IMR-90 (cell line): ENCODE measurements around the gene C16orf92. TPM values are rescaled to one million over a fixed set of nuclear protein-coding genes. Genes with fewer than 3 reads are reported as not detected.
A peak's percentile ranks its signal among the peaks of the same experiment; 100 is the strongest.

Experiments
- ATAC-seq: fragments of 200-7000 bp; cut with Tn5 transposase; 2 replicates; pipeline ENCODE4 v1.9.1; 2020; ENCODE audit warnings: low read depth, mild to moderate bottlenecking, moderate library complexity
- BruUV-seq: library from RNA; stranded (reverse); fragments of 400-500 nt; replicated peaks from 2 replicates; lab custom pipeline; 2021; lab: Mats Ljungman, UMichigan
- CTCF ChIA-PET: fragments of 300-600 bp; formaldehyde crosslinking; extraction: SDS; loops from one replicate; lab custom pipeline; 2021; ENCODE audit warnings: antibody characterized with exemption; lab: Yijun Ruan, JAX
- POLR2A ChIA-PET: fragments of 300-600 bp; sonication (Branson Sonifier 250); formaldehyde crosslinking; loops from one replicate; lab custom pipeline; 2022; ENCODE audit warnings: antibody characterized with exemption; ENCODE audit not compliant: unreplicated experiment; lab: Charles Lee
- DNase-seq: peaks from one replicate; pipeline ENCODE4 v3.0.0; 2013
- H2AFZ ChIP-seq: replicated peaks from 2 replicates; pipeline ENCODE3; 2013; ENCODE audit warnings: low read length, mild to moderate bottlenecking; ENCODE audit not compliant: poor library complexity
- H2AK5ac ChIP-seq: 2 replicates; pipeline ENCODE4 v1.6.1; 2013; ENCODE audit warnings: low read depth, low read length, inconsistent platforms
- H2AK9ac ChIP-seq: replicated peaks from 2 replicates; pipeline ENCODE3; 2013; ENCODE audit warnings: mild to moderate bottlenecking, low read depth, low read length, moderate library complexity; ENCODE audit not compliant: poor library complexity
- H2BK120ac ChIP-seq: 2 replicates; pipeline ENCODE4 v1.6.1; 2013; ENCODE audit warnings: low read depth, low read length, inconsistent platforms
- H2BK15ac ChIP-seq: 3 replicates; pipeline ENCODE4 v1.6.1; 2013; ENCODE audit warnings: low read depth, low read length, inconsistent platforms
- H2BK20ac ChIP-seq: 2 replicates; pipeline ENCODE4 v1.6.1; 2013; ENCODE audit warnings: low read depth, mild to moderate bottlenecking, inconsistent platforms, low read length, moderate library complexity
- H2BK5ac ChIP-seq: 2 replicates; pipeline ENCODE4 v1.6.1; 2013; ENCODE audit warnings: mild to moderate bottlenecking, low read depth, low read length, inconsistent platforms; ENCODE audit not compliant: poor library complexity, severe bottlenecking
- H3K14ac ChIP-seq: replicated peaks from 2 replicates; pipeline ENCODE4 v1.6.1; 2013; ENCODE audit warnings: low read depth, low read length, inconsistent platforms
- H3K18ac ChIP-seq: 2 replicates; pipeline ENCODE4 v1.6.1; 2013; ENCODE audit warnings: low read depth, low read length, control low read depth
- H3K23ac ChIP-seq: 2 replicates; pipeline ENCODE4 v1.6.1; 2013; ENCODE audit warnings: low read depth, low read length, inconsistent platforms
- H3K27ac ChIP-seq: 2 replicates; pipeline ENCODE4 v1.5.1; 2013; ENCODE audit warnings: mild to moderate bottlenecking, control low read depth, low read length; ENCODE audit not compliant: insufficient read depth
- H3K27me3 ChIP-seq: 2 replicates; pipeline ENCODE4 v1.6.1; 2013; ENCODE audit warnings: low read length; ENCODE audit not compliant: control insufficient read depth, insufficient read depth
- H3K36me3 ChIP-seq: 2 replicates; pipeline ENCODE4 v1.6.1; 2013; ENCODE audit warnings: low read length, mixed read lengths; ENCODE audit not compliant: control insufficient read depth, insufficient read depth
- H3K4ac ChIP-seq: 2 replicates; pipeline ENCODE4 v1.6.1; 2013; ENCODE audit warnings: low read depth, low read length, inconsistent platforms
- H3K4me1 ChIP-seq: 2 replicates; pipeline ENCODE4 v1.6.1; 2013; ENCODE audit warnings: low read length, mixed read lengths; ENCODE audit not compliant: control insufficient read depth, insufficient read depth
- H3K4me2 ChIP-seq: 2 replicates; pipeline ENCODE4 v1.6.1; 2013; ENCODE audit warnings: low read depth, mild to moderate bottlenecking, control low read depth, low read length, moderate library complexity
- H3K4me3 ChIP-seq: 2 replicates; pipeline ENCODE4 v1.5.1; 2013; ENCODE audit warnings: low read depth, mild to moderate bottlenecking, control low read depth, low read length, moderate library complexity; ENCODE audit not compliant: insufficient read depth
- H3K56ac ChIP-seq: 2 replicates; pipeline ENCODE4 v1.6.1; 2013; ENCODE audit warnings: low read length, inconsistent platforms; ENCODE audit not compliant: insufficient read depth; ENCODE audit errors: extremely low read depth
- H3K79me1 ChIP-seq, 2 experiments: 2 replicates each; pipeline ENCODE4 v1.6.1; 2013; ENCODE audit warnings: low read length in 2 of 2, inconsistent platforms in 1 of 2, low read depth in 1 of 2
- H3K9ac ChIP-seq: 2 replicates; pipeline ENCODE4 v1.6.1; 2013; ENCODE audit warnings: low read depth, low read length, control low read depth
- H3K9me1 ChIP-seq: 2 replicates; pipeline ENCODE4 v1.6.1; 2013; ENCODE audit warnings: low read length, inconsistent platforms; ENCODE audit not compliant: insufficient read depth
- H3K9me3 ChIP-seq: 2 replicates; pipeline ENCODE4 v1.6.1; 2013; ENCODE audit warnings: low read length; ENCODE audit not compliant: control insufficient read depth, insufficient read depth
- H4K20me1 ChIP-seq: 2 replicates; pipeline ENCODE4 v1.6.1; 2013; ENCODE audit warnings: low read length, inconsistent platforms; ENCODE audit not compliant: insufficient read depth
- H4K5ac ChIP-seq: 2 replicates; pipeline ENCODE4 v1.6.1; 2013; ENCODE audit warnings: mild to moderate bottlenecking, low read depth, low read length, control low read depth
- H4K8ac ChIP-seq, 2 experiments: 2 replicates each; pipeline ENCODE4 v1.6.1; 2013; ENCODE audit warnings: low read depth in 2 of 2, low read length in 2 of 2, control low read depth in 1 of 2, inconsistent platforms in 1 of 2
- H4K91ac ChIP-seq: 2 replicates; pipeline ENCODE4 v1.6.1; 2013; ENCODE audit warnings: low read depth, low read length, inconsistent platforms; ENCODE audit not compliant: insufficient read depth
- BHLHE40 ChIP-seq: fragments of 150-350 bp; IDR thresholded peaks from 2 replicates; pipeline ENCODE4 v1.6.1; 2016; ENCODE audit warnings: mild to moderate bottlenecking, low read depth, low read length
- CHD1 ChIP-seq: IDR thresholded peaks from 2 replicates; pipeline ENCODE4 v1.6.1; 2012; ENCODE audit warnings: low read depth, low read length, improper control_type of control experiment
- CTCF ChIP-seq: conservative IDR thresholded peaks from 2 replicates; pipeline ENCODE4 v1.5.1; 2012; ENCODE audit warnings: mild to moderate bottlenecking, low read depth, low read length, improper control_type of control experiment
- ELK1 ChIP-seq: fragments of 150-350 bp; IDR thresholded peaks from 2 replicates; pipeline ENCODE4 v1.6.1; 2016; ENCODE audit warnings: low read depth, mild to moderate bottlenecking, low read length, moderate library complexity, borderline replicate concordance
- FOS ChIP-seq: fragments of 150-350 bp; IDR thresholded peaks from 2 replicates; pipeline ENCODE4 v1.6.1; 2016; ENCODE audit warnings: low read depth, low read length
- MAFK ChIP-seq: IDR thresholded peaks from 2 replicates; pipeline ENCODE4 v1.6.1; 2012; ENCODE audit warnings: low read depth, low read length, improper control_type of control experiment
- MAZ ChIP-seq: IDR thresholded peaks from 2 replicates; pipeline ENCODE4 v1.6.1; 2012; ENCODE audit warnings: low read depth, mild to moderate bottlenecking, low read length, improper control_type of control experiment, moderate library complexity, borderline replicate concordance
- MXI1 ChIP-seq: IDR thresholded peaks from 2 replicates; pipeline ENCODE4 v1.6.1; 2012; ENCODE audit warnings: low read depth, mild to moderate bottlenecking, low read length, moderate library complexity, borderline replicate concordance
- NFE2L2 ChIP-seq: fragments of 150-350 bp; IDR thresholded peaks from 2 replicates; pipeline ENCODE4 v1.6.1; 2016; ENCODE audit warnings: low read depth, mild to moderate bottlenecking, low read length
- POLR2A ChIP-seq: IDR thresholded peaks from 2 replicates; pipeline ENCODE4 v1.6.1; 2012; ENCODE audit warnings: mild to moderate bottlenecking, low read depth, low read length
- RAD21 ChIP-seq: IDR thresholded peaks from 2 replicates; pipeline ENCODE4 v1.6.1; 2012; ENCODE audit warnings: low read length, improper control_type of control experiment
- RCOR1 ChIP-seq: IDR thresholded peaks from 2 replicates; pipeline ENCODE4 v1.6.1; 2012; ENCODE audit warnings: mild to moderate bottlenecking, low read length, improper control_type of control experiment; ENCODE audit not compliant: insufficient replicate concordance
- RFX5 ChIP-seq: IDR thresholded peaks from 2 replicates; pipeline ENCODE4 v1.8.0; 2012; ENCODE audit warnings: low read depth, mild to moderate bottlenecking, low read length, moderate library complexity
- SMC3 ChIP-seq: fragments of 150-350 bp; IDR thresholded peaks from 2 replicates; pipeline ENCODE4 v1.6.1; 2016; ENCODE audit warnings: low read depth, mild to moderate bottlenecking, antibody characterized with exemption, low read length, moderate library complexity
- USF2 ChIP-seq: fragments of 150-350 bp; IDR thresholded peaks from 2 replicates; pipeline ENCODE4 v1.6.1; 2017; ENCODE audit warnings: mild to moderate bottlenecking, antibody characterized with exemption, low read length, low read depth
- WGBS, 2 experiments: methylation state at CpG; one replicate each; pipeline versions ENCODE4 v1.1.5 to v1.1.7; 2013; ENCODE audit warnings: missing lambda C conversion rate in 2 of 2; ENCODE audit not compliant: insufficient read length in 1 of 2; ENCODE audit errors: extremely low coverage in 2 of 2; 5-methylcytosine and 5-hydroxymethylcytosine counted together
- dilution Hi-C: fragments of 300-500 bp; cut with HindIII; formaldehyde crosslinking; loops from one replicate; pipeline ENCODE4 v1.14.3; 2018; ENCODE audit warnings: low sequenced_read_pairs; ENCODE audit not compliant: unreplicated experiment
- in situ Hi-C: fragments of 300-500 bp; cut with MboI; formaldehyde crosslinking; loops from 3 replicates; pipeline ENCODE4 v1.14.3; 2019; ENCODE audit warnings: low sequenced_read_pairs, inconsistent platforms, mixed read lengths
- intact Hi-C: fragments of 100-400 bp; cut with micrococcal nuclease; formaldehyde crosslinking; loops from 2 replicates; pipeline ENCODE4 v1.10.0; 2022
- polyA plus RNA-seq, 3 experiments: library from polyadenylated mRNA; depleted of rRNA; stranded (reverse); fragments of >200 nt; gene quantifications; 2 replicates each; pipeline ENCODE4 v1.2.3, GENCODE V29; 2012; ENCODE audit warnings: low replicate concordance in 1 of 3
- total RNA-seq: library from RNA; depleted of rRNA; stranded (reverse); fragments of >200 nt; gene quantifications from 2 replicates; pipeline ENCODE4 v1.2.3, GENCODE V29; 2012

The C16orf92 gene
- total and polyA plus RNA-seq, 2 of the 4 experiments (the other 2 are of a cell fraction) = not detected

GRCh38 chr16:29975811-29976511 lies 47.0 kb upstream of the C16orf92 start:
- Histone ChIP-seq H2BK120ac (no peak overlapping the region), H3K23ac (peak overlapping the region; percentile 99), H2BK20ac (no peak overlapping the region), H4K91ac (no peak overlapping the region), H3K4ac (no peak overlapping the region), H3K27me3 (no peaks in the 10 kb centered on the region), H2BK15ac (no peak overlapping the region), H3K9ac (peak overlapping the region; percentile 94), H3K14ac (0 out of 2 replicates have a peak overlapping the region, but pooled peaks have one; percentile 5), H4K5ac (no peak overlapping the region), H3K4me2 (peak overlapping the region; percentile 91), H3K4me3 (peak overlapping the region; percentile 69), H3K36me3 (peaks cover 32% of the 10 kb centered on the region), H2AFZ (no peak overlapping the region), H2AK9ac (no peak overlapping the region), H4K8ac (no peak overlapping the region), H2AK5ac (no peak overlapping the region), H3K79me1 (peaks cover 7 to 67% of the 10 kb centered on the region in 2 experiments), H4K20me1 (peaks cover 44% of the 10 kb centered on the region), H3K9me3 (no peaks in the 10 kb centered on the region), H3K18ac (no peak overlapping the region), H2BK5ac (no peak overlapping the region), H3K56ac (no peak overlapping the region), H3K27ac (no peak overlapping the region), H3K4me1 (peaks cover 13% of the 10 kb centered on the region; the same call in 1 of the 2 replicates), H3K9me1 (peaks cover 28% of the 10 kb centered on the region)
- DNase-seq = no peak
- in situ Hi-C loops (no loop called here), dilution Hi-C loops (no loop called here), intact Hi-C loops (no loop called here)
- BruUV-seq = no TSS peak
- no peak for ATAC-seq
- ChIA-PET POLR2A (interaction anchor here (0.5 kb wide), 1 partner anchor 1069 kb away, joined by 3 read pairs; no protein-coding TSS in a partner anchor), CTCF (no interaction called here)
- 40% methylated on average over 1 of the region's 6 CpGs; no CpG with 5 or more reads in 1 of the 2 experiments for WGBS, 2 experiments
- no peak for TF ChIP-seq MXI1
- no peak for TF ChIP-seq RAD21
- TF ChIP-seq BHLHE40 = no peak
- TF ChIP-seq RCOR1 = no peak
- TF ChIP-seq MAFK = no peak
- no peak for TF ChIP-seq NFE2L2
- TF ChIP-seq POLR2A = no peak
- no peak for TF ChIP-seq SMC3
- TF ChIP-seq CTCF = no peak
- TF ChIP-seq MAZ = no peak
- TF ChIP-seq CHD1 = no peak
- no peak for TF ChIP-seq ELK1
- no peak for TF ChIP-seq USF2
- no peak for TF ChIP-seq FOS
- TF ChIP-seq RFX5 = no peak
